Coronary artery (tissue), 2 donors: ENCODE data around the gene IFRD2.

ENCODE experiments used
- DNase-seq: peaks from one replicate; pipeline ENCODE4 v3.0.0-alpha.2; 2017; ENCODE audit warnings: low spot score
- H3K27ac ChIP-seq, 2 donors: fragments of 200-600 bp; sonication (generic); one replicate each; pipeline ENCODE4 v1.5.1; 2016 to 2019
- H3K4me3 ChIP-seq: fragments of 200-600 bp; sonication (generic); 2 replicates; pipeline ENCODE4 v1.5.1; 2016; ENCODE audit warnings: mild to moderate bottlenecking, moderate library complexity
- CTCF ChIP-seq: fragments of 200-600 bp; sonication (generic); IDR thresholded peaks from one replicate; pipeline ENCODE4 v1.5.1; 2019; ENCODE audit warnings: antibody characterized with exemption

Gene IFRD2

DNA sequence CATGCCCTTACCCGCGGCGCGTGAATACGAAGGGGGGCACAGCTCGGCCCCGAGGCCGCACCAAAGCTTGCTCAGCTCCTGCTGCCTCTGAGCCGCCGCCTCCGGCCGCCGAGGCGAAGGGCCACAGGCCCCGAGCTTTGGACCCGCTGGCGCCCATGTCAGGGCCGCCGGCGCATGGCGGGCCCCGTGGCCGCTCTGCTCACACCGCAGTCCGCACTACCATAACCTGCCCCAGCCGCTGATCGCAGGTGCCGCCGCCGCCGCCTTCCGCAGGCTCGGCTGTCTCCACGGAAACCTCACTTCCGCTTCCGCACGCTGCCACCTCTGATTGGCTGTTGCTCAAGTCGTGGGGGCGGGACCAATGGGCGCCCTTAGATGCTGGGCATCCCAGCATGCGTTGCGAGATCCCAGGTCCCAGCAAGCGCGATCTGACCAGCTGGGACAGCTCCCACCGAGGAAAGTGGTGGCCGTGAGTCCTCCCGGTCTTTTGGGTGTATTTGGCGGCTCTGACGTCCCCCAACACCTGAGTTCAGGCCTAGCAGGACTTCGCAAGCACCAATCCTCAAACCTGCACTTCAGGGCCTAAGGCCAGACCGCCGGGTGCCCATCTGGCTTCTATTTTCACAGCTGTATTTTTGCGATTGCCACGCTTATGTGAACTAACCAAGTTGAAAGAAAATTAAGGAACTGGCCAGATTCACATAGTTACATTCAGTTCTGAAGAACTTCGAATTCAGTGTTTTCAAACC is 35.9 kb upstream of the IFRD2 start, which contains the start of gene TUSC2:
Gene TUSC2, minus strand, starts transcription at position 281 of the 749 bp plus-strand sequence. Its CDS starts 124 bp downstream, at position 157.
- Histone ChIP-seq H3K27ac (peak within 1 kb of the TSS; percentile 80 to 85), H3K4me3 (peak within 1 kb of the TSS; percentile 99)
- DNase-seq = peak; percentile 98
- TF ChIP-seq CTCF = no peak

GRCh38 chr3:50327129-50327528 is 34.9 kb upstream of the IFRD2 start:
- Histone ChIP-seq H3K4me3 (peak overlapping the region; percentile 99), H3K27ac (peak overlapping the region; percentile 80 to 85)
- TF ChIP-seq CTCF = no peak
- DNase-seq = no peak

GRCh38 chr3:50326182-50326541 is 33.9 kb upstream of the IFRD2 start:
- DNase-seq = no peak
- H3K4me3 ChIP-seq = no peak overlapping the region
- peak overlapping the region in 1 of 2 donors; percentile 3 for H3K27ac ChIP-seq
- TF ChIP-seq CTCF = no peak

DNA sequence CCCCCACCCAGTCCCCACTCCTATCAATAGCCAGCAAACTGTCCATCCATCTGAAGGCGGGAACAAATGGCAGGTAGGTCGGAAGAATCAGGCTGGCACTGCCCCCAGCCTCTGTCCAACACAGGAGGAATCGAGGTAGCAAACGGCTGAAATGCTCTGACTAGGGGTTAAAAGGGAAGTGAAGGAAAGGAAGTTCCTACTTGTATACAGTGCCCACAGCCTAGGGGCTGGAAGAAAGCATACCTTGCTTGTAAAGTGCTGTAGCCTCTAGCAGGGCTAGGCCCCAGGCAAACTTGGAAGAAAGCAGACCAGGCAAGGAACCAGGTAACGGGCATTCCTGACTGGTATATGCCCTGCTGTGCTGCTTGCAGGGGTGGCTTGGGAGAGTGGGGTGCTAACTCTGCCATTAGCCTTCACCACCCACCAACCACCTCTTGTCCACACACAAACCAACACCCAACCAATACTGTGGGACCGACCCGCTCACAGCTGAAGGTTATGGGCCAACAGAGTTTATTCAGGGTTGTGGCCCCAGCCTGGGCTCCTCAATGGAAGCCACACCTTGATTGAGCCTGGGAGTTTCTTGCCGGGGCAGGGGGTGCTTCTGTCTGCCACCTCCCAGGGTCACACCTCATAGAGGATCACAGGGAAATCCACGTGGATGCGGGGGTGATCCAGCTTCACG is 33.4 kb upstream of the IFRD2 start:
- no peak for TF ChIP-seq CTCF
- Histone ChIP-seq H3K27ac (peak overlapping the region in 1 of 2 donors; percentile 3), H3K4me3 (no peak overlapping the region)
- DNase-seq = no peak

DNA sequence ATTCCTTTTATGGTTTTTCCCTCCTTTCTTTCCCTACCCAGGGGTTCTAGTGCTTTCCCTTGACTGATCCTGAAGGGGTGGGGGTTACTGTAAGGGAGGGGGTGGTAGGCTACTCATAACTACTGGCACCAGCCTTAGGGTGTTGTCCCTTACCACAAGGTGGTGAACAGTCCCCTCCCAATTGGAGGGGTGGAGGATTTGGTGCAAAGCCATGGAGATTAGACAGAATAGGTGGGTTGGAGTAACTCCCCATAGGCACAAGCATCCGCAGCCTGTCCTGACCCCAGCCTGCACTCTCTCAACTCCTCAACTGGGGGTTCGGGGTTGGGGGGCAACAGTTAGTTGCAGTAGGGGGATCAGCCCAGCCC is 32.9 kb upstream of the IFRD2 start:
- peak overlapping the region in 1 of 2 donors; percentile 3 for H3K27ac ChIP-seq

DNA sequence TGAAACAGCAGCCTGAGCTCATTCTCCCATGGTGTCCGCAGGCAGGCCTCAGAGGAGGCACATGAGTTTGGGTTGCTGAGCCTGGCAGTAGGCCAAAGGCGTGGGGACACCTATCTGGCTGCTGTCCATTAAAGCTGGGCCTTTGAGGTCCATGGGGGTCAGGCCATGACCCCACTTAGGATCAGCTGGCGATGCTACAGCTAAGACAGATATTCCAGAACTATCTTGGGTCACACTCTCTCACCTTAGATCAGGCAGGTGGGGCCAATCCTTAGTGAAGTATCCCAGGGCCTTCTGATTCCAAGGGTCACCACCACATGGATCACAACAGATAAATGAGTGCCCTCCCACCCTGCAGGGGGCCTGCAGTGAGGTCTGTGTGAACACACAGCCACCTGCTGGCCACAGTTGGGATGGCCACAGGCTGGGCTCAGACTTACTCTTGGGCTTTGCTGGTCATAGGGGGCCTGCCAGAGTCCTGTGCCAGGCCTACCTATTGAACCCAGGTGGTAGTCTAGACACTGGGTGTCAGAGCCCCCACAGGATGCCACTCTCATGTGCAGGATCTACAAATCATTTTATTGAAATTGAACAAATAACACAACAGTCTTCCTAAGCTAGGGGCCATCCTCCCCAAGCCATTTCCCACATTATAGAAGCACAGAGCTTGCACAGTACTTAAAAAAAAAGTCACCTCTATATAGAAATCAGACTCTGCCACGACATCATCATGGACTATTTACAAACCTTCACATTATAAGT is 32.3 kb upstream of the IFRD2 start:
- peak; percentile 68 for TF ChIP-seq CTCF
- no peak overlapping the region for H3K4me3 ChIP-seq
- H3K27ac ChIP-seq = peak overlapping the region in 1 of 2 donors; percentile 91
- DNase-seq = no peak

More for the DNA sequence above, 32.9 kb upstream of the IFRD2 start:
- no peak for TF ChIP-seq CTCF
- no peak overlapping the region for H3K4me3 ChIP-seq
- no peak for DNase-seq
